Activated CD8-positive, alpha-beta memory T cell treated with anti-CD3 and anti-CD28 coated beads, Interleukin-2, amount 50 U/mL, for 24 hours (primary cell): ENCODE results near the gene PTPRN2.

Experiments
- DNase-seq: peaks from one replicate; pipeline ENCODE4 v3.0.0-alpha.2; 2020; ENCODE audit errors: extremely low read depth

PTPRN2 gene

DNA sequence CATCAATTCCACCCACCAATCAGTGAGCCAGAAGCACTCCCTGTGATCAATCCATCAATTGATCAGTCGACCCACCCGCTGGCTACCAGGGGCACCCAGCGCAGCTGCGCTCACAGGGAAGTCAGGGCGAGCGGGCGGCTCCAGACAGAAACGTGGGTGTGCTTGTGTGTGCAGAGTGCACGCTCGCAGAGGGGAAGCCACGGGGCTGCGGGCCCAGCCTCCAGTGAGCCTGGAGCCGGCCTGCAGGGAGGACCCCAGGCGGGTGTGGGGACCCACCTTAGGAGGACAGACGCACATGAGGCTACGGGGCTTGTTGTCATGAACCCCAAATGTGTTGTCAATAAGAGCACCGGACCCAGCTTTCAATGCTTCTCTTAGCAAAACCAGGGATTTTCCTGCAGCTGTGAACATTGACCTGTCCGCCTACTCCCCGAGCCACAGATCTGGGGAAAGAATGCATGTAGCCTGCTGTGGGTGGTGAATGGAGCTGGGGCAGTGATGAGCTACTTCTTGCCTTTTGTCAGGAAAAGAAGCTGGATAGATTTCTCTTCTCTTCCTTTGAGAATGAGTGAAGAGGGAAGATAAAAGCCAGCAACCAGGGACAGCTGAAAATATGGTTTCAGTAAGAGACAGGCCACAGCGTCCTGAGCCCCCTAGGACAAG is 753.0 kb downstream of the PTPRN2 start:
- DNase-seq, result no peak

DNA sequence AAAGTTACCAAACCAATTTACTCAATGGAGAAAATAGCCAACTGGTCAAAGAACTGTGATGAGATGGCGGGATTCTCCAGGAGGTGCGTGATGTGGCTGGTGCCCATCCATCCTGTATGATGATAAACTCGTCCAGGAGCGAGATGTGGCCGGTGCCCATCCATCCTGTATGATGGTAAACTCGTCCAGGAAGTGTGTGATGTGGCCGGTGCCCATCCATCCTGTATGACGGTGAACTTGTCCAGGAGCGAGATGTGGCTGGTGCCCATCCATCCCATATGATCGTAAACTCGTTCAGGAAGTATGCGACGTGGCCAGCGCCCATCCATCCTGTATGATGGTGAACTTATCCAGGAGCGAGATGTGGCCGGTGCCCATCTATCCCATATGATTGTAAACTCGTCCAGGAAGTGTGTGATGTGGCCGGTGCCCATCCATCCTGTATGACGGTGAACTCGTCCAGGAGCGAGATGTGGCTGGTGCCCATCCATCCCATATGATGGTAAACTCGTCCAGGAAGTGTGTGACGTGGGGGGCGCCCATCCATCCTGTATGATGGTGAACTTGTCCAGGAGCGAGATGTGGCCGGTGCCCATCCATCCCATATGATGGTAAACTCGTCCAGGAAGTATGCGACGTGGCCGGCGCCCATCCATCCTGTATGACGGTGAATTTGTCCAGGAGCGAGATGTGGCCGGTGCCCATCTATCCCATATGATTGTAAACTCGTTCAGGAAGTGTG is 754.6 kb downstream of the PTPRN2 start:
- no peak for DNase-seq

DNA sequence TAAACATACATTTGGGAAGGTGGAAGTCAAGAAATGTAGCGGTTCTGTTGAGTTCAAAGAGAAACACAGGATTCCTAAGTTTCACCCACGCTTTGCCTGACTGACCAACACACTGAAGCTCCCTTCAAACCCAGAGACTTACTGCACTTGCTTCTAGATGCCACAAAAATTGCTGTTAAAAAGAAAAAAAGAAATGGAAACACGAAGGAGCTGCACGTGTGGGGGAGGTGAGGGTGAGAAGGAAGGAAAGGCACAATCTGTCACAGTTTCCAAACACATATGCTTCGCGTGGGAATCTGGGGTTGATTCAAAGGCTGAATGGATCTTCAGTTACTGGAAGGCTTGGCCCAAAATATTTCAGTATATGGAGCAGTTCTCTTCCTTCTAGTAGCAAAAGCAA is 755.2 kb downstream of the PTPRN2 start:
- DNase-seq, result no peak

DNA sequence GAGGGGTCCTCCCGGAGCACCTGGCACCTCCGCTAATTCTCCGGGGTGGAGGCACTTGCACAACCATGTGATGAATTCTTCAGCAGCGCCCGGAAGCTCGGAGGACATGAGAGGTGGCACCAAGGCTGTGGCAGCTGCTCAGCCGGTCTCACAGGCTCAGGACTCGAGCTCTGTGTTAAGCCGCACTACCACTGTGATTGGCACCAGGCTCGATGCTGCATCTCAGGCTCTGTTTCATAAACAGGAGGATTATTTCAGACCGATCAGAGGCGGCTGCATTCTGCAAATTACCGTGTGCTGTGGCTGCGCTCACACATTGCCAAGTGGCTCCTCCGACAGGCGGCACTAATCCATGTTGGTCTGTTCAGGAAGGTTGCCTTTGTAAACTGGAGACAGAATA is 755.6 kb downstream of the PTPRN2 start:
- no peak for DNase-seq

DNA sequence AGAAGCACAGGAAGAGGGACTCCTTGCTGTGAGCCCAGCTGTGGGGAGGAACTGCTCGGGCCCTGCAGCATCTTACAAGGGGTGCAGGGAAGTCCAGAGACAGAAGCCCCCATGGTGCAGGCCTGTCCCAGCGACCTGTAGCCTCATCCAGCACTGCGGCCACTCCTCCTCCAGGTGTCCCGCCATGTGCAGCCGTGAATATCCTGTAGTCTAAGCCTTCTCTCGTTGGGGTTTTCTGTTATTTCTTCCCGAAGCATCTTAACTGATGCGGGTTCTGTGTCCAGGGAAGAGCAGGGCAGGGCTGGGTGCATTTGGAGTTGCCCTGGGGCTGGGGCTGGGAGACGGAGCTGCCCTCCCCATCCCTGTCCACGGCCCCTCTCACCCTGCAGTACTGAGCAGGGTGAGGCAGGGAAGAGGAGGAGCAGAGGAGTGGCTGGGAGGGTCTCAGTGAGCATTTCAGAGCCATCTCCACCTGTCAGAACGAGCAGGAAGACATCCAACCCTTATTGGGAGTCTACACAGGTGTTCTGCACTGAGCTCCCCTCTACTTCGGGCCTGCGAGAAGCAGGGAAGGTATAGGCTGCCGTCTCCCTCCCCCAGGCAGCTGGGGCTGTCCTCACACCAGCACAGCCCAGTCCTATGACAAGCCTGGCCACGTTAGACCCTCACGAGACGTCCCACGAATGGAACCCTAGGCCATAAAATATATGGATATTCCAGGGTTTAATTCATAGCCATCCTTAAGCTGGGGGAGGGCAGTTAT is 756.3 kb downstream of the PTPRN2 start:
- DNase-seq, result no peak

DNA sequence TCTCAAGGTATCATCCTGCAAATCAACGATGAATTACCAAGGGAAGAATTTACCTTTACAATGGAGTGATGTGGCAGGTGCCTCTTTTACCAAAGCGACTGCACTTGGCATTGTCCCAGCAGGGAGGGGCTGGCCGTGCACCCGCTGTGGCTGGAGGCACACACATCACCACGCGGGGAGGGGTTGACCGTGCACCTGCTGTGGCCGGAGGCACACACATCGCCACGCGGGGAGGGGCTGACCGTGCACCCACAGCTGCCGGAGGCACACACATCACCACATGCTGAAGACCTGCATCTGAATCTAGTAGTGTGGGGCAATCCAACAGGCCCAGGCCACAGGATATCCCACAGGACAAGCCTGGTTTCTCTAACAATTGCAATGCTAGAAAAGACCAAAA is 757.3 kb downstream of the PTPRN2 start:
- DNase-seq, result no peak

DNA sequence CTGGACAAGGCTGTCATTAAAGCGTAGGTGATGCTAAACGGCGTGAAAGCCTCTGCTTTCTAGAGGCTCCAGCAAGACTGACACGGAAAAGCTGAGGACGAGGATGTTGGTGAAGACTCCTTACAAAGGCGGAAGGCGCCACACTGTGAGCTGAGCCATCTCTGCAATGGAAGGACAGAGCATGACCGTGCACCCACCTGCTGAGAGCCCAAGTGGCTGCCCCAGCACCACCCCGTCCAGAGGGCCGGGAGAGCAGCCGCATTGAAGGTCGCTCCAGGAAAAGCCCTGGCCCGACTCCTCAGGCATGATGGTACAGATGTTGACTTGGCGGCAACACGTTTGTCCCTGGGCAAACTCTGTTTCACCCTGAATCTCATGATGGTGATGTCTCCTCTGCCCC is 758.1 kb downstream of the PTPRN2 start:
- DNase-seq, result no peak

DNA sequence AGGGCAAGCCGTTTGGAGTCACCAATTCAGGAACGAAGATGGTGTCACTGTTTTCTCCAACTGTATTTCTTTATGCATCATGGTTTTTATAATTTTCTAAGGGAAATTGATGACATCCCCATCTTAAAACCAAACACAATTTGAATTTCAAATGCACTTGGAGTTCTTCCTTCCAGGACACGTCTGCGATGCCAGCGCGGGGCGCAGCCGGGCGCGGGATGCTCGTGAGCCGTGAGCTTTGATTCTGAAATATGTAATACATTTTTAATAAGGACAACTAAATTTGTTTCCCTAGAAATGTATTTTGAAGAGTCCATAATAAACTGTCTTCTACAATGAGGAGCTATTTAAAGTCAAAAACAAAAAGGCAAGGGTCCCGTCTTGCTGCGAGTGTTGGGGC is 758.7 kb downstream of the PTPRN2 start:
- no peak for DNase-seq

DNA sequence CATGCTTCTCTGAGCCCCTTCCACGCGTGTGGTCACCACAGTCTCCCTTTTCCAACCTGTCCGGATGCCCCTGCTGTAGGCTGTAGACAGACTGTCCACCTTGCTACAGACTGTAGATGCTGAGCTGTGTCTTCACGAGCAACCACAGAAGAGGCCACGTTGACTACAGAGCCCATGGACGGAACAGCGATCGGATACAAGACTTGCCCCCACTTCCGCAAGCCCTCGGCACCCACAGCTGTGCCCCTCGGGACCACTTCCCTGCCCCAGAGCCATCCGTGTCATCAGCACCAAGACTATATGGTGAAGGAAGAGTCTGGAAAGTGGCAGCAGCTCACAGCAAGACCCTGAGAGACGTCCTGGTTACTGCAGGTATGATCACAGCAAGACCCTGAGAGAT is 759.4 kb downstream of the PTPRN2 start:
- no peak for DNase-seq

DNA sequence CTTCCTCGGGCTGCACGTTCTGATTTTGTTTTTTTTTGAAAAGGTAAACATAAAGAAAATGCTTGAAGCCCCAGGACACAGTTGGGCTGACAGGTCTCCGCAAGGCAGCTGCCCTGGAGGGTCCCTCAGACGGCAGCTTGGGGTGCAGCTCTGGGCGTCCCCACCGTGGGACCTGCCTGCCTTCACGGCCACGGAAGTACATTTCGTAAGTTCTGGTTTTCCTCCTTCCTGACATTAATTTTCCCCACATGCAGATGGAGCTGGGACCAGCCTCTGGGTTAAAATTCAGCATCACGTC is 759.8 kb downstream of the PTPRN2 start:
- DNase-seq, result no peak

DNA sequence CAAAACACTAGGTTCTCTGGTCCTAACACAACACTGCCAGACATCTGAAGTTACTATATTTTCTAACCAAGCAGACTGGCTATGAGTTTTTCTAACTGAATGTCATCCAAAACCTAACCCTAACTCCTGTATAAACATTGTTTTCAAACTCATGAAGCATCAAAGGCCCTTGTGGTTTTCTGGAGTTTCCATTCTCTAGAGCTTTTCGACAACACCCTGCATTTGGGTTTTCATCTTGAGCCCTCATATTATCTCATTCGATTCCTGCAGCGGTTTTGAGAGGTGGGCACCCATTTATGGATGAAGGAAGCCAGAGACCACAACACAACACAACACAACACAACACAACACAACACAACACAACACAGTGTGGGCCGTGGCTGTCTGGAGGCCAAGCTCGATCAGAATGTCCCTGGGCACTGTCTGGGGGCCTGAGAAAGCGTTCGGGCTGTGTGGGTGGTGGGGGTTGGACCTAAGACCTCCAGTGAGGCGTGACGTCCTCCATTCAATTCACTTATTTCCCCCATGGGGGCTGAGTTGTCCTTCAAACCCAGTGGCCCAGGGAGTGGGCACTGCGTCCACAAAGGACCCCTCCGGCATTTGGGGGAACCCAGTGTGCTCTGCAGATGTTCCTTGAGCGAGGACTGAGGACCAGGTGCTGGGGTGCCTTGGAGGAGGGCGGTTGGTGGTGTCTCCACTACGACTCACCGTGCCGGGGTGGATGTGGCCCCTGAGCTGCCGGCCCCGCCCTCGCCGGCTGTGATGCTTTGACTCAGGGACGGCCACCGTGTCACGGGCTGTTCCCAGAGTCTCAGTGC is 760.4 kb downstream of the PTPRN2 start:
- DNase-seq, result no peak

DNA sequence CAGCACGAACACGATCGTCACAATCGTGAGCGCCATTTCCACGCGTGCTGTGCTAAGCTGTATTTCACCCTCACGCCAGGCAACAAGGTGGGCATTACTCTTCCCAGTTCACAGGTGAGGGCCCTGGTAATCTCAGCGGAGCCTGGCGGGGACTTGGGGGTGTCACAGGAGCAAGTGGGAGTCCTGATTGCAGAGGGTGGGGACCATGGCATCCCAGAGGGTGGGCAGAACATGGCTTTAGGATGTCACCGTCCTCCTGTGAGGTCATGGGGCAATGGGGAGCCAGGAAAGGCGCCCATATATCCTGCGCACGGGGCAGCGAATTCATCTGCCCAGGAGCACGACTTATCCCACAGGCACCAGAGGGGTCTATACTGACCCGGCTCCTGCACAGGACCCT is 761.1 kb downstream of the PTPRN2 start:
- no peak for DNase-seq

DNA sequence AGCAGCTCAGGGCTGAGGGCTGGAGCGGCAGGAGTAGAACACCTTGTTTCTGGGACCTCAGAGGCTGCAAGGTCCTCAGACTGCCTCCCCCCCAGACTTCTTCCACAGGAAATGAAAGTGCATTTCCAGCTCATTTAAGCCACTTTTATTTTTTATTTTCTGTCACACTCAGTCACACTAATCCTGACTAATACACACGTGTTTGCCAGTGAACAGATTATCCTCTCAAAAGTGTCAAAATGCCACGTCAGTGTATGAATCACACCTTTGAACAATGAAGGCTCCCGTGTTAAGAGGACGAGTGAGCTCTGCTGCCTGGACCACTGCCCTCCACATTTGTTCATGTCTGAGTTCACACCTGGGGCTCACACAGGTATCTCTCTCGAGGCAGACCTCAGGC is 762.3 kb downstream of the PTPRN2 start:
- no peak for DNase-seq

DNA sequence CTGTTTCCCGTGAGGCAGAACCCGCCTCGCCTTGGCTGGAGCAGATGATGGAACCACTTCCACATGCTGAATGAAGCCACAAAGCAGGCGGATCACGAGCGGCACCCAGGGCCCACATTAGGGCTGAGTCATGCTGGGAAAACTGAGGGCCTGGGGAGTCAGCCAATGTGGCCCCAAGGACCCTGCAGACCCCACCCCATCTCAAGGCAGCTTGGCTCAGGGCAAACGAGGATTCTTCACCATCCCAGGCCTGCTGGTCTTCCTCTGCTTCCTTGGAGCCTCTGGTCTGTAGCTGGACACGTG is 762.9 kb downstream of the PTPRN2 start:
- no peak for DNase-seq

DNA sequence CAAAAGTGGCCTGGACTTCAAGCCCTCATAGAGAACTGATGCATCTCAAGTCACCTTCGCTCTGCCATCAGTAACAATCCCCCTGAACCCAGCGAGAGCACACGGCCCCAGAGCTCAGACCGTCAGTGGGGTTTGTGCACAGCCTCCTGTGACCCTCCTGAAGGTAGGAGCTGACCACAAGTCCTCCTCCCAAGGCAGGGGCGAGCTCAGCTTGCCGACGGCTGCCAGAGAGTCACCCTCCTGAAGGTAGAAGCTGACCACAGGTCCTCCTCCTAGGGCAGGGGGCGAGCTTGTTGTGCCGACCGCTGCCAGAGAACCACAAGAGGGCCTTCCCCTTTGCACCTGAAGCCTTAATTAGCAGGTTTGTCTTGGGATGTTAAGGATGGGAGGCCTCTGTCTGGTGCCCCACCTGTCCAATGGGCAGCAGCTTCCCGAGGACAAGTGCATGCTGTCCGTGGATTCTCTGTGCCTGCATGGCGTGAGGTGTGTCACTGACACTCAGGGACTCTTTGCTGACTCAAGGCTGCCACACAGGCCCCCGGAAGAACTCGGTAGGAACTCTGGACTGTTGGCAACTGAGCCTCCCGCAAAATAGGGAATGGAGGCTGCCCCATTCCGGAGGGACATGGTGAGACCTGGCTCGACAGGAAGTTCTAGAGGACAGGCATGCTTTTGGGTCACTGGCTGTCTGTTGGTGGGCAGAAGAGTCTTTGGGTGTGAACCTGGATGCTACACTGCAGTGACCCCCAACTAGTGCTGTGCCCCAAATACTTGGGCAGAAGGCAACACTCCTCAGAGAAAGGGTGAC is 763.4 kb downstream of the PTPRN2 start:
- no peak for DNase-seq

DNA sequence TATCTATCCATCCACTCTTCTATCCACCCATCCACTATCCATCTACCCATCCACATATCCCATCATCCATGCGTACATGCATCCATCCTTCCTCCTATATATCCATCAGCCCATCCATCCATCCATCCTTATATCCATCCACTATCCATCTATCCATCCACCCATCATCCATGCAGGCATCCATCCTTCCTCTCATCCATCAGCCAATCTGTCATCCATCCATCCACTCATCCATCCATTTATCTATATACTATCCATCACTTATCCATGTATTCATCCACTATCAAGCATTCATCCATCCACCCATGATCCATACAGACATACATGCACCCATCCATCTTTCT is 765.0 kb downstream of the PTPRN2 start:
- no peak for DNase-seq

DNA sequence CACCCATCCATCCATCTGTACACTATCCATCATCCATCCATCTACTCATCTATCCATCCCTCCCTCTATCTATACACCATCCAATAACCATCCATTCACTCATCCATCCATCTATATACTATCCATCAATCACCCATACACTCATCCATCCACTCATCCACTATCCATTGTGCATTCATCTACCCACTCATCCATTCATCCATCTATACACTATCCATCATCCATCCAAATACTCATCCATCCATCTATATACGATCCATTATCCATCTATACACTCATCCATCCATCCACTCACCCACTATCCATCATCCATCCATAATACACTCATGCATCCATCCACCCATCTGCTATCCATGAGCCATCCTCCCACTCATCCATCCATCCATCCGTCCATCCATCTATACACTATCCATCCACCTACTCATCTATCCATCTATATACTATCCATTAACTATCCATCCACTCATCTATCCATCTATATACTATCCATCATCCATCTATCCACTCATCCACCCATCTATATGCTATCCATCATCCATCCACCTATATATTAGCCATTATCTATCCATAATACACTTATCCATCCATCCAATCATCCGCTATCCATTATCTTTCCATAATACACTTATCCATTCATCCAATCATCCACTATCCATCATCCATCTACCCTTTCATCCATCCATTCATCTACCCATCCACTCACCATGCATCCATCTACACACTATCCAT is 765.5 kb downstream of the PTPRN2 start:
- no peak for DNase-seq

DNA sequence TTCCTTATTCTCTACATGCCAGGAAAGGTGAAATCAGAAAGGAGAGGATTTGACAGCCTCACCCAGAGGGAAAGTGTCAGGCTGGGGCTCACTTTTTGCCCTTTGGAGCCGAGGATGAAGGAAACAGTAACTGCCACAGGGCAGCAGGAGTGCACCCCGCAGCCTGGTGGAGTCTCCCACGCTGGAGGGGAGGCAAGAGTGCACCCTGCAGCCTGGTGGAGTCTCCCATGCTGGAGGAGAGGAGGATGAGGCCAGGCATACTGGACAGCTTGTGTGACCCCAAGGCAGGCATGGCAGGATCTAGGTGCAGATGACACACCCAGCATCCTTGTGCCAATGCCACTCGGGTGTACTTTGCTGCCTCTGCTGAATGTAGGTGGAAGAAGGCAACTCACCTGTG is 766.8 kb downstream of the PTPRN2 start:
- no peak for DNase-seq

DNA sequence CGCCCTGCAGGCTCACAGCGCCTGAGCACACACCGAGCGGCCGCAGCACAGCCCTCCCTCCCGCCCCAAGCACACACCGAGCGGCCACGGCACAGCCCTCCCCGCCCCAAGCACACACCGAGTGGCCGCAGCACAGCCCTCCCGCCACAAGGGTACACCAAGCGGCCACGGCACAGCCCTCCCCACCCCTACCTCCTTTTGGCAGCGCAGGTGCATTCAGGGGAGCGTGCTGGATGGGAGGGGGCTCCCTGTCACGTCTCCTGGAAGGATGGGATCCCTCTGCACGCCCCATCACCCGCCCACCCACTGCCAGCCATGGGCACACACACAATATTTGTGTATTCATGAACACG is 768.2 kb downstream of the PTPRN2 start:
- no peak for DNase-seq

DNA sequence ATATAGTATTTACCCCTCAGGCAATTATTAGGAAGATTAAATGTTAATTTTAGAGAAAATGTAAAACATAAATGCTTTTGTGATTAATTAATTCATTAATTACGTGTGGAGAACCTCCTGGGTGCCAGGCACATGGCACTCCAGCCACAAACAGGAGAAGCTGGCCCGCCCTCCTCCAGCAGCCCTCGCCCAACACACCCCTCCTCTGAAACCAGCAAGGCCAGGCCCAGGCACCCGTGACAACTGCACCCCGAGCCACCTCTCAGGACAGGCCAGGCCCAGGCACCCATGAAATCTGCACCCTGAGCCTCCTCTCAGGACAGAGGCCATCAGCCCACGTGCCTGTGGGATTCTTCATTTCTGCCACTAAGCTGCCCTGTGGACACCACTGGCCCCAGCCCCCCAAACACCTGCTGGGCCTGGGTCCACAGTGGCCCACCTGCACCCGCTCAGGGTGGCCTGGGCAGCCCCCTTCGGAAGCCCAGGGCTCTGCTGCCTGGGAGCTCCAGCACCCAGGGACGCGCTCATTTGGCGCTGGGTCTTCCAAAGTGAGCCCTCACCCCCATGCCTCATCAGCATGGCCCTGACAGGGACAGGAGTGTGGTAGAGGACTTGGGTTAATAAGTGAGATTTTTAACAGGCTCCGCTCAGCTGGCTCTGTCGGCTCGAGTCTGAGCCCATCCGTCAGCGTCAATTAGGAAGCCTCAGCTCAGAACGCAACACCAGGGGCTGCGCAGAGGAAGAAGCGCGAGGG is 768.7 kb downstream of the PTPRN2 start:
- DNase-seq, result no peak
